Measurements from ENCODE around the gene PNKD. TPM values are rescaled to one million over a fixed set of nuclear protein-coding genes. Genes with fewer than 3 reads are reported as not detected.

The PNKD gene
- total RNA-seq, 1 experiment from 2014 or later: 77.2 TPM

DNA sequence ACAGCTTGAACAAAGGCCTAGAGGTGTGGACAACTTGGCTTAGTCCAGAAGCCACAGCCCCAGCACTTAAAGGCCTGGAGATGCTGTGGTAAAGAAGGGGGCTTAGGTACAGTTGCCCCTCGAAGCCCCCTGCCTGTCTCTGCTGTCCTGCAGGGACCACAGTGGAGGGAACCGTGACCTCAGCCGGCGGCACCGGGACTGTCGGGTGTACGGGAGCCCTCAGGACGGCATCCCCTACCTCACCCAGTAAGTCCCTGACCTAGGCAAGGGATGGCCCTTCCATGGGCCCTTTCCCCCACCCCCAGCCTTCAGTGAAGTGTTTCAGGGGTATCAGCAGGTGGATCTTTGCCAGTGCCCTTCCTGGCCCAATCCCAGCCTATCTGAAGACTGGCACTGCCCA is 71.1 kb downstream of the PNKD start:
- DNase-seq (ENCODE audit: low spot score): no peak

DNA sequence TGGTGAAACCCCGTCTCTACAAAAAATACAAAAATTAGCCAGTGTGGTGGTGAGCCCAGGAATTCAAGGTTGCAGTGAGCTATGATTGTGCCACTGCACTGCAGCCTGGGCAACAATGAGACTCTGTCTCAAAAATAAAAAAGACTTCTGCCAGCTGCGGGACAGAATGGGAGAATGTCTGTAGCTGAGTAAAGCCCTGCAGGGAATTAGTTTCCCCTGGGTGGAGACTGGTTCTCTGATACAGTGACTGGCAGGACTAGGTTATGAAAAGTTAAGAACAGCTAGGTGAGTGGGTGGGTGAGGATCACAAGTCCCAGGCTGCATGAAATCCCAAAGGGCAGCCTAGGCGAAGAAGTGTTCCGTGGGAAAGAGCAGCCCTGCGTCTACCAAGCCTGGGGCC is 72.5 kb downstream of the PNKD start:
- DNase-seq (ENCODE audit: low spot score): no peak

DNA sequence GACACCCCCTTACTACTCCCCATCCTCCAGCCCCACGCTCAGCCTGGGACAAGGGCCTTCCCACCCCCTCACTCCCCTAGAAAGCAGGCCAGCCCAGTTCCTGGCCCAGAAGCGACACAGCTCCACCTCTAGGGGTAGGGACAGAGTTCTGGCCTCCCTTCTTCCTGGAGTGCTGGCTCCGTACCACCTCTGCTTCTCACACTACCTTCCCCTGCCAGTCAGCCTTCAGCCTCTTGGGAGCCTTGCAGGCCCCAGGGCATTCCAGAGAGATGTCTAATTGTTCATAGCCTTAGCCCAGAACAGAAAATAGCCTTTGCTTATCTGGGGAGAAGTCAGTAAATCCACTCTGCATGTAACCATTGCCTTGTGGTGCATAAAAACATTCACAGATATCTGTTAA is 73.3 kb downstream of the PNKD start:
- DNase-seq (ENCODE audit: low spot score): no peak

DNA sequence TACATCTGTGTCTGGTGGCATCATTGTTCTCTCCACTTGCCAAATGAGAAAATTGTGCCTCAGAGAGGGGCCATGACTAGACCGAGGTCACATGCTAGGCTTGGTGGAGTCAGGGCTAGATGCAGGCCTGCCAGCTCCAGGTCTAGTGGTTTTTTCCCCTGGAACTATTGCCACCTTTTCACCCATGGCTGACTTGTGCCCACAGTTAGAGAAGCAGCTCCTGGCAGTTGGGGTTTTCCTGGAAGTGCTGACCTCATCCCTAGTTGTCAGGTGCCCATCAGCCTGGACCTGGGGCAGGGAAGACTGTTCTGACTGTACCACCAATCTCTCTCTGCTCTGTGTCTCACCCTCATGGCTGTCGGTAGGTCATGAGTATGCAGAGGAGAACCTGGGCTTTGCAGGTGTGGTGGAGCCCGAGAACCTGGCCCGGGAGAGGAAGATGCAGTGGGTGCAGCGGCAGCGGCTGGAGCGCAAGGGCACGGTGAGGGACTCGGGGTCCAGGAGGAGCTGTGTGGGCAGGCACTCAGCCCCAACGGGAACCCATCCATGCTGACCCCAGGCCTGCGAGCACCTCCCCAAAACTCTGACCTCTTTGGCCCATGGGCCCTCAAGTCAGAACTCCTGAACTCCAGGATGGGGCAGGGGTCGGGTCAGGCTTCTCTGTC is 73.9 kb downstream of the PNKD start:
- no peak for DNase-seq (ENCODE audit: low spot score)

DNA sequence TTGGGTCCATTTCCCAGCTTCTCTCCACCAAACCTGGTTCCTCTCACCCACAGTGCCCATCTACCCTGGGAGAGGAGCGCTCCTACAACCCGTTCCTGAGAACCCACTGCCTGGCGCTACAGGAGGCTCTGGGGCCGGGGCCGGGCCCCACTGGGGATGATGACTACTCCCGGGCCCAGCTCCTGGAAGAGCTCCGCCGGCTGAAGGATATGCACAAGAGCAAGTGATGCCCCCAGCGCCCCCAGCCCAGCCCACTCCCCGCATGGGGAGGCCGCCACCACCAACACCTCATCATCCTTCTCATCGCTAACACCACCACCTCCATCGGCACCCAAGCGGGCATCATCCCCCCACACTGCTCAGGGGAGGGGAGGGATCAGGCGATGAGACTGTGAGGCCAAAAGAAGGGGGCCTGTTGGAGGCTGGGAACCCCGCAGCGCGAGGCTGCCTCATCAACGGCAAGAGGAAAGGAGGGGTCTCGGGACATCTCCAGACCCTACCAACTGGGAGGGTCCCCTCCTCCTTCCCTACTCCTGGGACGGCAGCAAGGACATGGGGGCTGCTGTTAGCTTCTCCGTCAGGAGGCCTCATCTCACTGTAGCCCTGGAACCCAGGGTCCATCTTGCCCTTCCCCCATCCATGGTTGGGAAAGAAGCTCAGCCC is 74.6 kb downstream of the PNKD start:
- no peak for DNase-seq (ENCODE audit: low spot score)

DNA sequence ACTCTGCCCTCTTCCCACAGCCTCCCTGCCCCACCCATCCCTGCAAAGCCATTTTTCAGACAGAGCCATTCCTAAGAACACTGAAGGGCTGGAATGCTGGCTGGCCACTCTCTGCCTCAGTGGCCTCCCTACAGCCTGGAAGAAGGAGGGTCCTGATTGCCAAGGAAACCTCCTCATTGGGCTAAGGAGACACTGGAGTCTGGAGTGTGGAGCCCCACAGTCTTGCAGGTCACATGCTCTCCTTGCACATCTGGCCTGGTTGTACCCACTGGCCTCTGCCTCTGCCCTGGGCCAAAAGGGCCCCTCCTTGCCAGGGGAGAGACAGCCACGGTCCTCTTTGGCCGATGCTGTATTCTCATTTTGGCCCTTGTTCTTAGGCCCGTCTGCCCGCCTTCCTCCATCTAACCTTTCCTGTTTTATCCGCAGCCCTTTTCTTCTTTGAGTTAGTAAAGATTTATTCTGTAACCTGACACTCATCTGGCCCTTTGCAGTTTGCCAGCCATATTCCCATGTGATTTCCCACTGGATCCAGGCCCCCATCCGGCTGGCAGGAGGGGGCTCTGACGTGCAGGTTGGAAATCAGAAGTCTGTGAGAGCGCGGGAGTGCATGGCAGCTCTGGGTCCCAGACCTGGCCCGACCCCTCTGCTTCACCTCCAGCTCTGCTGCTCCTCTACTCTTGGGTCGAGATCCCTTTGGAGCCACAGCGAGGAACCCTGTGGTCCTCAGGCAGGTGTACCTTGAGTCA is 75.3 kb downstream of the PNKD start:
- DNase-seq (ENCODE audit: low spot score): no peak

DNA sequence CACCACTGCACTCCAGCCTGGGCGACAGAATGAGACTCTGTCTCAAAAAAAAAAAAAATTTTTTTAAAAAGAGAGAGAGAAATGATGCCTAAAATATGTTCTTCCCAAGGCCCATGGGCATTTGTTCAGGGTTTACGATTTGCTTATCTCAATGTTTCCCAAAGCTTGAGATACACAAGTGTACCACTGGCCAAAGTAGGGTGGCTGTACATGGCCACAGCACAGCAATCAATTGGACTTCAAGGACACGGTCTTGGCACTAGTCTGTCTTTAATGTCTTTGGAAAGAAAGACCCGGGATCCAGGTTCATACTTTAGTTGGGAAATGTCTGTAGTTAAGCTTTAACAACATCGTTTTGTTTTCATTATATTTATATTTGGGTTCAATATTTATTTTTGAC is 76.9 kb downstream of the PNKD start:
- DNase-seq (ENCODE audit: low spot score): no peak

DNA sequence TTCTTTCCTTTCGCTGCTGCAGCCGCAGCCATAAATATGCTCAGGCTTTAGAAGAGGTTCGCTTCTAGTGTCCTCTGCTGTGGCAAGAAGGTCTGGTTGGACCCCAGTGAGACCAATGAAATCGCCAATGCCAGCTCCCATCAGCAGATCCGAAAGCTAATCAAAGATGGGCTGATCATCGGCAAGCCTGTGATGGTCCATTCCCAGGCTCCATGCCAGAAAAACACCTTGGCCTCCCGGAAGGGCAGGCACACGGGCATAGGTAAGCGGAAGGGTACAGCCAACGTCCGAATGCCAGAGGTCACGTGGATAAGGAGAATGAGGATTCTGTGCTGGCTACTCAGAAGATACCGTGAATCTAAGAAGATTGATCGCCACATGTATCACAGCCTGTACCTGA is 83.7 kb downstream of the PNKD start:
- no peak for DNase-seq (ENCODE audit: low spot score)

DNA sequence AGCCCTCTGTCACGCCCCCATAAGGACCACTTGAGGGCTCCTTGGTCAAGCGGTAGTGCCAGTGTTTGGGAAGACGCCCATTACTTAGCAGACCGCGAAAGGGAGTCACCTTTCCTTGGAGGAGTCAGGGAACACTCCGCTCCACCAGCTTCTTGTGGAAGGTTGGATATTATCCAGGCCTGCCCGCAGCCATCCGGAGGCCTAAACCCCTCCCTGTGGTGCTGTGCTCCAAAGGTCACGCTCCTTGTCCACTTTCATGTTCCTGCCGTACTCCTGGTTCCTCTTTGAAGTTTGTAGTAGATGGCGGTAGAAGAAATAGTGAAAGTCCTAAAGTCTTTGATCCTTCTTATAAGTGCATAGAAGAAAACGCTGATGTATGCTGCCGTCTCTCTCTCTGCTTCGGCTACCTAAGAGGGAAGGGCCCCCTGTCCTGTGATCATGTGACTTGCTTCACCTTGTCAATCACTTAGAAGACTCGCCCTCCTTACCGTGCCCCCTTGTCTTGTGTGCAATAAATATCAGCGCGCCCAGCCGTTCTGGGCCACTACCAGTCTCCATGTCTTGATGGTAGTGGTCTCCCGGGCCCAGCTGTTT is 84.6 kb downstream of the PNKD start:
- no peak for DNase-seq (ENCODE audit: low spot score)

DNA sequence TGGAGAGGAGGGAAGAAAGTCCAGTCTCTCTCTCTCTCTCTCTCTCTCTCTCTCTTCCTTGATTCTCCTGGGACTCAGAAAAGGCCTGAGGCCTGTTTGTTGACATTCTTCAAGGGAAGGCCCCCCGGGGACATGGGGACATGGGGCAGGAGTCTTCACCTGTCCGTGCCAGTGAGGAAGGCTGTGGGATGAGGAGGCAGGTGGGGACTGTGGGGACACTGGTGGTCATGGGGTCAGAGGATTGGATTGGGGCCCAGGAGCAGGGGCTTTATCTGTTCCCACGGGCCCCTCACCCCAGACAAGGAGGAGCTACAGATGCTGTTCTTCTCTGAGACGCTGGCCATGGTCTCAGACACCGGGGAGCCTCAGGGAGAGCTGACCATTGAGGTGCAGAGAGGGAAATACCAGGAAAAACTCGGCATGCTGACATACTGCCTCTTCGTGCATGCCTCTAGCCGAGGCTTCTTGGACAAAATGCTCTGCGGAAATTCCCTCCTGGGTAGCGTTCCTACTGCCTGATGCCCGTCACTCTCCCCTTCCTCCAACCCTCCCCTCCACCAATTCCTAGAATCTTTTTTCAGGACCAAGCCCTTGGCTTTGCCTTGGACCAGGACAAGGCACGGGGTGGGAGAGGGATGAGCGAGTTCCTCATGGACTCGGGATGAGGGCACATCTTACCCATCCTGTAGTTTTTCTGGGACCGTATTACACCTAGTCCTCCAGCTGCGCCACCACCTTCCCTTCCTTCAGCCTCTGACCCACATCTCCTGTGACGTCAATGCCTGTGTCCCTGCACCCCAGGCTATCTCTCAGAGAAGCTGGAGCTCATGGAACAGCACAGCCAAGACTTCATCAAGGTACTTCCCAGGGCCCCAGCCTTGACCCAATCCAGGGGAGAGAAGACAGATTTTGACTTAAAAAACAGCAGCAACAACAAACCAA is 87.2 kb downstream of the PNKD start:
- DNase-seq (ENCODE audit: low spot score): no peak

DNA sequence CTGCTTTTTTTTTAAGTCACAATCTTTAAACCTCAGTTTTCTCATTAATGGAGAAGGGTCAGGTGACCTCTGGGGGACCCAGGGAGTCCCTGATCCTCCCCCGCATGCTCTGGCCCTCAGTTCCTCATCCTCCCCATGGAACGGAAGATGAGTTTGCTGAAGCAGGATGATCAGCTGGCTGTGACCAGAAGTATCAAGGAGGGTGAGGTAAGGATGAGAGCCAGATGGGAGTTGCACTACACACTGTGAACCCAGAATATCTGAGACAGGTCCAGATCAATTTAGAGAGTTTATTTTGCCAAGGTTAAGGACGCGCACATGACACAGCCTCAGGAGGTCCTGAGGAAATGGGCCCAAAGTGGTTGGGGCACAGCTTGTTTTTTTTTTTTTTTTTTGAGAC is 90.1 kb downstream of the PNKD start:
- no peak for DNase-seq (ENCODE audit: low spot score)

DNA sequence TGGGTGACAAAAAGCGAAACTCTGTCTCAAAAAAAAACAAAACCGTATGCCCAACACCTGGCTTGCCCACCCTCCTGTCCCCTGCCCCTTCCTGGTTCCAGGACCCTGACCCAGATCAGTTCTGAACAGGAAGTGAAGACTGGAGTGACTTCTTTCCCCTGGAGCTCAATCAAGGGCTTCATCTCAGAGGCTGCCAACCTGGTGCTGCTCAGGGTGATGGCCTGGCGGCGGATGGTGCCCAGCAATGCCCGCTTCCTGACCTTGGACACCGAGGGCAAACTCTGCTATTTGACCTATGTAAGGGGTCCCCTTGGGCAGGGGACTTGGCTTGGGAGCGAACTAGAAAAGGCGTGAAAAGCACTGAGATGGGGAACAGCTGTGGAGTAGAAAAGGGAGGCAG is 92.3 kb downstream of the PNKD start:
- no peak for DNase-seq (ENCODE audit: low spot score)

DNA sequence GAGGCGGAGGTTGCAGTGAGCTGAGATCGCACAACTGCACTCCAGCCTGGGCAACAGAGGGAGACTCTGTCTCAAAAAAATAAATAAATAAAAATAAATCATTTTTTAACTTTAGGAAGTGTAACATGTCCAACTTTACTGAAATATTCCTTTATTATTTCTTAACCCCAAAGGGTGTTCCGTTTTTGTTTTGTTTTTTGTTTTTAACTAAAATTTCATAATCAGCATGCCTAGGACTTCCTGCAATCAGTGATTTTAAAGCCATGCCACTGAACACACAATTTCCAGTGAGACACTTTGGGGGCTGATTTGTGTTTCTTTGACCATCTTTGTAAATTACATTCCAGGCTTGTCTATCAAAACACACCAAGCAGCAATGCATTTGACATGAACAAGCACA is 93.4 kb downstream of the PNKD start:
- no peak for DNase-seq (ENCODE audit: low spot score)

DNA sequence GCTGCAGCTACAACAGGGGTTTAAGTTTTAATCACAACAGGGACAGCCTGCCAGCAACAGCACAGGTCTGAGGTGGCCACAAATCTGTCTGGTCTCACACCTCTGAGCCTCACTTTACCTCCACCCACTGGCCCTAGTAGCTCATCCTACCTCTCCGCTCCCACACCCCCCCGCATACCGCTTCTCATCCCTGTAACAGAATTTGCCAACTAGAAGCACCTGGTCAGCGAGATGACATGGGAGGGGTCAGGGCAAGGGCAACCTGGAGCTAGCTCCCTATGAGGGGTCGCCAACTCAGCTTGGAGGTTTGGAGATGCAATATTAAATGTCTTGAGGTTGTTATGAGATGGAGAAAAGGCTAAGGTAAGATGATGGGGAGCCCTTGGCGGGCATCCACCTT is 93.9 kb downstream of the PNKD start:
- DNase-seq (ENCODE audit: low spot score): no peak

DNA sequence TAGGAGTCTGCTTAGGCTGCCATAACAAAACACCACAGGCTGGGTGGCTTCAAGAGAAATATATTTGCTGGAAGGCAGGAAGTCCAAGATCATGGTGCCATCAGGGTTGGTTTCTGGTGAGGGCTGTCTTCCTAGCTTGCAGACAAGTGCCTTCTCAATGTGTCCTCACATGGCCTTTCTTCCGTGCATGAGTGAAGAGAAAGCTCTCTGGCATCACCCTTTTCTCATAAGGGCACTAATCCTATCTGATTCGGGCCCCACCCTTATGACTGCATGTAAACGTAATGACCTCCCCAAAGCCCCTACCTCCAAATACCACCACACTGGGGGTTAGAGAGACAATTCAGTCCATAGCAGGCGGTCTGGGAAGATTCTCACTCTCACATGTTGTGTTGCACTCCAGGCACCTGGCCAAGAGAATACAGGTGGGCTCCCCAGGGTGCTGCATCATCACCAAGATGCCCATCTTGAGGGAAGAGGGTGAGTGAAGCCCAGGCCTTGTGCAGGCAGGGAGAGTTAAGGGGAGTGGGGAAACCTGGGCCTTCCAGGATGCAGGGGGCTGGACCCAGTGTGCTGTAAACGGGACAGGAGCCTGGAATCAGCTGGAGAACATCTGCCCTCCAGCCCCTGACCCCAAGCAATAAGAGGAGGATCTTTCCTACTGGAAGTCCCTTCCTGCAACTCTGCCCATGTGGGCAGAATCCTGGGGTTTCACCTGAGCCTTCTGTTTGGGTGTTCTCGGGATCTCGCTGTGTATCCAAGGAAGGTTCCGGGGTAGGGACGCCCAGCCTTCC is 96.5 kb downstream of the PNKD start:
- no peak for DNase-seq (ENCODE audit: low spot score)

DNA sequence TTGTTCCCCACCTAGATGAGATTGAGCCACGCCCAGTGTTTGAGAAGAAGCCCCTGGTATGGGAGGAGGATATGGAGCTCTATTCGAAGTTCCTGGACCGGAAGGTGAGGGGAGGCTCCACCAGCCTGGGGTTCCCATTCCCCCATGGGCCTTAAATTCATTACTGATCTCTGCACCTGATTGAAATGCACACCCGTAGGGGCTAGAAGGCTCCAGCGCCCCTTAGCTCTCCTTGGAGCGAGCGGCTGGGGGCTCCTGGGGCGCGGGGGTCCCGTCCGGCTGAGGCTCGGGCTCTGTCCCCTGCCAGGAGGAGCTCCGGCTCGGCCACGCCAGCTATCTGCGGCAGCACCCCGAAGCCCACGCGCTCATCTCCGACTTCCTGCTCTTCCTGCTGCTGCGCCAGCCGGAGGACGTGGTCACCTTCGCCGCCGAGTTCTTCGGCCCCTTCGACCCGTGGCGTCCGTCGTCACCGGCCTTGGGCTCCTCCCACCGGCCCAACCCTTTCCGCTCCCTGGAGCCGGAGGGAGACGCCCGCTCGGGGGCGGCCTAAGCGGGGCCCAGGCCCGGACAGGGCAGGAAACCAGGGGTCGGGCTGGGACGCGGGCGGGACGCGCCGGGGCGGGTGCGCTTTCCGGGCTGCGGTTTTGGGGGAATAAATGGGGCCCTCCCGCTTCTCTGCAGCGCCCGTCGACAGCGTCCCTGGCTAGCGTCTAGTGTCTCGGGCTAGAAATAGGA is 97.3 kb downstream of the PNKD start:
- DNase-seq (ENCODE audit: low spot score): peak; percentile 57

DNA sequence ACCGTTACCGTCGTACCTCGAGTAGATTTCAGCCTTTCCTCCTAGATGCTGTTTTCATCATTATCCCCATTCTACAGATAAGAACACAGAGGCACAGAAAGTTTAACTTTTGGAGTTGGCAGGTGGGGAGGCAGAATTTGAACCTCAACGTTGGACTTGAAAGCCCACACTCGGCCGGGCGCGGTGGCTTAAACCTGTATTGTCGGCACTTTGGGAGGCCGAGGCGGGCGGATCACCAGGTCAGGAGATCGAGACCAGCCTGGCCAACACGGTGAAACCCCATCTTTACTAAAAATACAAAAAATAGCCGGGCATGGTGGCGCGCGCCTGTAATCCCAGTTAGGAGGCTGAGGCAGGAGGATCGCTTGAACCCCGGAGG is 97.8 kb downstream of the PNKD start:
- no peak for DNase-seq (ENCODE audit: low spot score)

DNA sequence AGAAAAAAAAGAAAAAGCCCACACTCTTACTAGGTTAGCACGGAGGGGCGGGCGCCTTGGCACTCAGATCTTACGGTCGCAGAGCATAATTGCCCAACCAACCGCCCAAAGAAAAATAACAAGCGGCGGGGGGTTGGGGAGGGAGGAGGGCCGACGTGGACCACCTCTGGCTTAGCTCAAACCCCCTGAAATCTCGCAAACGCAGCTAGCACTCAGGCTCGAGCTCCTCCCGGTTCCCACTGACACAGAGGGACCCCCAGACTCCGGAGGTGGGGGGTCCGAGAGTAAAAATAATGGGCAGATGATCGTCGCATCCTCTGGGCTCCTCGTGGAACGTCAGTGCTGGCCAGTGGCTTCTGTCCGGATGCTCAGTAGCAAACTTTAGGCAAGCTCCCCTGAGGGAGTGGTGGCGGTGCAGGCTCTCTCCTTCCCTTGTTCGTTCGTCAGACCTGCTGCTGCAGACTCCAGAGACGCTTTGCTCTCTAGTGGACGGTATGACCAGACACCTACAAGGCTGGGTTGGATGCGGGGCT is 98.4 kb downstream of the PNKD start:
- no peak for DNase-seq (ENCODE audit: low spot score)

DNA sequence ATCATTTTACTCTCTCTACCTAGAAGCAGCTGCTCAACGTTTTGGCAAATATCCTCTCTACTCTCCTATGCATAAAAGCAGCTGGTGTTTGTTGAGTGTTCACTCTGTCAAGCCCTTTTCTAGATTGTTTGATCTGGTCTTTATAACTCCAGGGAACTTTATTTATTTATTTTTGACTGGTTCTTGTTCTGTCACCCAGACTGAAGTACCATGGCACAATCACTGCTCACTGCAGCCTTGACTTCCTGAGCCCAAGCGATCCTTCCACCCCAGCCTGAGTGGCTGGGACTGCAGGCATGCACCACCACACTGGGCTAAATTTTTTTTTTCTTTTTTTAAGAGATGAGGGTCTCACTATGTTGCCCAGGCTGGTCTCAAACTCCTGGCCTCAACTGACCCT is 99.0 kb downstream of the PNKD start:
- no peak for DNase-seq (ENCODE audit: low spot score)
